Thymus (tissue), 11 donors: ENCODE data around the gene CKB. TPM values are rescaled to one million over a fixed set of nuclear protein-coding genes. Genes with fewer than 3 reads are reported as not detected.
A peak's percentile ranks its signal among the peaks of the same experiment; 100 is the strongest.
"Not testable (repeated sequence)": the region's sequence is repeated elsewhere in the genome, so short reads cannot be mapped to it uniquely, and the experiment has no call there.

Experiments used
- DNase-seq, 9 donors: peaks; one replicate each; pipeline ENCODE4 v3.0.0-alpha.2; 2013; ENCODE audit warnings: low spot score in 9 of 9, low read depth in 6 of 9, missing footprints in 1 of 9
- H3K27ac ChIP-seq, 2 donors: one replicate each; pipeline ENCODE4 v1.5.1; 2013; ENCODE audit warnings: control low read depth in 1 of 2, low read depth in 1 of 2, low read length in 1 of 2, mild to moderate bottlenecking in 1 of 2, moderate library complexity in 1 of 2
- H3K27me3 ChIP-seq, 2 donors: one replicate each; pipeline ENCODE4 v1.5.1; 2013; ENCODE audit warnings: low read length in 1 of 2; ENCODE audit not compliant: control insufficient read depth in 2 of 2, insufficient read depth in 1 of 2
- H3K36me3 ChIP-seq, 2 donors: one replicate each; pipeline ENCODE4 v1.5.1; 2013; ENCODE audit warnings: low read length in 1 of 2, mild to moderate bottlenecking in 1 of 2, moderate library complexity in 1 of 2; ENCODE audit not compliant: control insufficient read depth in 2 of 2, insufficient read depth in 2 of 2
- H3K4me1 ChIP-seq, 2 donors: one replicate each; pipeline ENCODE4 v1.5.1; 2013; ENCODE audit warnings: low read length in 2 of 2; ENCODE audit not compliant: control insufficient read depth in 2 of 2, insufficient read depth in 2 of 2
- H3K4me3 ChIP-seq, 2 donors: one replicate each; pipeline ENCODE4 v1.5.1; 2013; ENCODE audit warnings: low read length in 2 of 2, control low read depth in 1 of 2, mild to moderate bottlenecking in 1 of 2
- H3K9me3 ChIP-seq, 2 donors: one replicate each; pipeline ENCODE4 v1.5.1; 2013; ENCODE audit warnings: low read length in 1 of 2, mild to moderate bottlenecking in 1 of 2; ENCODE audit not compliant: control insufficient read depth in 2 of 2, insufficient read depth in 1 of 2
- whole genome bisulfite sequencing: extraction: QIAGEN DNeasy Blood & Tissue Kit; methylation state at CpG from one replicate; pipeline ENCODE4 v1.1.7; 2013; 5-methylcytosine and 5-hydroxymethylcytosine counted together
- polyA plus RNA-seq: library from polyadenylated mRNA; stranded (reverse); fragments of 200-250 nt; gene quantifications from one replicate; pipeline ENCODE4 v1.2.3, GENCODE V29; 2013
- total RNA-seq: library from RNA; stranded (reverse); fragments of 120-200 nt; gene quantifications from one replicate; pipeline ENCODE4 v1.2.4, GENCODE V29; 2013
- donor health status: healthy.

CKB gene
- total and polyA plus RNA-seq, 2 donors: 8.6 to 37.9 TPM

- Histone ChIP-seq H3K4me3 (peak overlapping the region; percentile 71 to 77), H3K27me3 (peaks cover 2 to 24% of the 10 kb centered on the region in 2 donors), H3K27ac (no peak overlapping the region), H3K4me1 (peaks cover 6 to 25% of the 10 kb centered on the region in 2 donors), H3K36me3 (peaks cover 3 to 12% of the 10 kb centered on the region in 2 donors), H3K9me3 (no peaks in the 10 kb centered on the region)
- no peak for DNase-seq
- 58% methylated on average over 42 of the region's 42 CpGs for WGBS
Measured at GRCh38 chr14:103529383-103530365, 7.0 kb upstream of the CKB start.

DNA sequence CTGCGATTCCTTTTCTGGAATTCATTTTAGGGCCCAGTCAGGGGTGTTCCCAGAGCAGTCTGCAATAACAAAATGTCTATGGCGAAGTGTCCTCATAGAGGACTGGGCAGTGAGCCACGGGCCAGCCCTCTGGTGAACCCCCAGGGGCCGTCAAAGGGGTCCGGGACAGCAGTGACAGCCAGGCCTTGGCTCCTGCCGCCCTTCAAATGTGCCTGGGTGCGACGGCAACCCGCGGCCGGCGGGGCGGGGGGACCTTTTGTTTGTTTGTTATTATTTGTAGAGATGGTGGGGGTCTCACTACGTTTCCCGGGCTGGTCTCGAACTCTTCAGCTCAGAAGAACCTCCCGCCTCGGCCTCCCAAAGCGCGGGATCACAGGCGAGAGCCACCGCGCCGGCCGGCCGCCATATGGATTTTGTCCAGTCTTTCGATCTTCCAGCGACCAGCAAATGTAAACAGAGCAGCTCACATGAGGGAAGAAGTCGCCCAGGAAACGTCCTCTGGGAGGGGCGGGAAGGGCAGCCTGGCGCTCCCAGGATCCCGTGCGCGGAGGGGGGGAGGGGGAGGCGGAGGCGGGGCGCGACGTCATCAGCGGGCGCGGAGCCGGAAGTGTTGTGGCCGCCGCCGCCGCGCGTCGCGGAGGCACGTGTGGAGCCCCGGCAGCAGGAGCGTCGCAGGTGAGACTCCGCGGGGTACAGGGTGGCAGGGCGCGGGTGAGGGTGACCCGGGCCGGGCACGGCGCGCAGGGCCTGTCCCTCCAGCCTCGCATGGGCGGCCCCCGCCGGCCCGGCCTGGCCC lies 6.2 kb upstream of the CKB start, which contains the start of gene TRMT61A:
Gene TRMT61A (plus strand): TSS at position 610 of the 796 bp plus-strand sequence. CDS start 783 bp downstream, outside the sequence.
- H3K27me3 ChIP-seq: peaks cover 8 to 33% of the 10 kb centered on the region in 2 donors
- H3K4me3 ChIP-seq: peak within 1 kb of the TSS; percentile 71 to 77
- peak within 1 kb of the TSS; percentile 64 to 76 for H3K27ac ChIP-seq
- 6% methylated on average over 69 of the region's 70 CpGs for WGBS
- H3K4me1 ChIP-seq: peaks cover 6 to 25% of the 10 kb centered on the region in 2 donors
- H3K36me3 ChIP-seq: peaks cover 3 to 9% of the 10 kb centered on the region in 2 donors
- DNase-seq: peak; percentile 37 to 84 (median 63)
- peaks cover 0 to 3% of the 10 kb centered on the region in 2 donors for H3K9me3 ChIP-seq

GRCh38 chr14:103528146-103528586 lies 5.5 kb upstream of the CKB start:
- Histone ChIP-seq H3K4me1 (peaks cover 6 to 25% of the 10 kb centered on the region in 2 donors), H3K36me3 (peaks cover 3 to 4% of the 10 kb centered on the region in 2 donors), H3K4me3 (peak overlapping the region; percentile 71 to 77), H3K9me3 (peaks cover 1 to 3% of the 10 kb centered on the region in 2 donors), H3K27me3 (peaks cover 14 to 39% of the 10 kb centered on the region in 2 donors), H3K27ac (no peak overlapping the region)
- WGBS: 82% methylated on average over 10 of the region's 10 CpGs
- DNase-seq: no peak

GRCh38 chr14:103527408-103528145 lies 4.9 kb upstream of the CKB start:
- no peak overlapping the region for H3K27ac ChIP-seq
- peaks cover 0 to 3% of the 10 kb centered on the region in 2 donors for H3K36me3 ChIP-seq
- H3K4me1 ChIP-seq: peaks cover 6 to 25% of the 10 kb centered on the region in 2 donors
- peaks cover 20 to 45% of the 10 kb centered on the region in 2 donors for H3K27me3 ChIP-seq
- H3K9me3 ChIP-seq: peaks cover 1 to 3% of the 10 kb centered on the region in 2 donors
- no peak overlapping the region for H3K4me3 ChIP-seq
- 92% methylated on average over 14 of the region's 14 CpGs for WGBS
- DNase-seq: no peak

- no peak for DNase-seq
- WGBS: 98% methylated on average over 1 of the region's 1 CpG
- H3K27ac ChIP-seq: no peak overlapping the region
- no peaks in the 10 kb centered on the region for H3K36me3 ChIP-seq
- H3K4me1 ChIP-seq: peaks cover 12 to 28% of the 10 kb centered on the region in 2 donors
- H3K27me3 ChIP-seq: peaks cover 27 to 50% of the 10 kb centered on the region in 2 donors
- no peak overlapping the region for H3K4me3 ChIP-seq
- H3K9me3 ChIP-seq: peaks cover 1 to 3% of the 10 kb centered on the region in 2 donors
Measured at GRCh38 chr14:103526914-103527248, 4.3 kb upstream of the CKB start.

DNA sequence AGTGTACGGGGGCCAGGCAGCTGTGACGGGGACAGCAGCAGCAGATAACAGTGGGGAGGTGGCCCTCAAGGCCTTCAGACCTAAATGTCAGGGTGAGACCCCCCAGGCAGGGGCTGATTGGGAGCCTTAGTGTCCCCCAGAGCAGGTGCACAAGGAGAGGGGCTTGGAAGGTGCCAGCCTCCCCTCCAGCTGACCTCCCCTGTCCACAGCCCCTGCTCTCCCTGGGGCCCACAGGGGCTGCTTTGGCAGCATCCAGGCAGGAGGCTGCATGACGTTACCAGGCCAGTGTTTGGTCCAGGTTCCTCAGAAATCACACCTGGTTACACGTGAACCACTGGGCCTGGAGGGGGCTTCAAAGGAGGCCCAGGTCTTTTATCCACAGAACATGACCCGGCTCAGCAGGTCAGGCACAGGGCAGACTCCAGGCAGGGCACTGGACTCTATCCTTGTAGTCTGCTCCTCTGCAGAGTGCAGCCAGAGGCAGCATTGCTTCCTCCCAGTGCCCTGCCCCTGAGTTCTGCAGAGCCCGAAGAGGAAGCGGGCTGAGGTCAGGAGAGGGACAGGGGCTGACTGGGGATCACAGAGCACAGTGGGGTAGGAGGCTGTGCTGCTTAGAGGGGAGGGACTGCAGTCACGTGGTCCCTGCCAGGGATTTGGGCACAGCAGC lies 3.8 kb upstream of the CKB start:
- Histone ChIP-seq H3K27ac (no peak overlapping the region), H3K9me3 (peaks cover 1 to 3% of the 10 kb centered on the region in 2 donors), H3K27me3 (peaks cover 32 to 55% of the 10 kb centered on the region in 2 donors), H3K4me1 (peaks cover 17 to 28% of the 10 kb centered on the region in 2 donors), H3K4me3 (no peak overlapping the region), H3K36me3 (no peaks in the 10 kb centered on the region)
- no peak for DNase-seq
- WGBS: 80% methylated on average over 8 of the region's 8 CpGs

DNA sequence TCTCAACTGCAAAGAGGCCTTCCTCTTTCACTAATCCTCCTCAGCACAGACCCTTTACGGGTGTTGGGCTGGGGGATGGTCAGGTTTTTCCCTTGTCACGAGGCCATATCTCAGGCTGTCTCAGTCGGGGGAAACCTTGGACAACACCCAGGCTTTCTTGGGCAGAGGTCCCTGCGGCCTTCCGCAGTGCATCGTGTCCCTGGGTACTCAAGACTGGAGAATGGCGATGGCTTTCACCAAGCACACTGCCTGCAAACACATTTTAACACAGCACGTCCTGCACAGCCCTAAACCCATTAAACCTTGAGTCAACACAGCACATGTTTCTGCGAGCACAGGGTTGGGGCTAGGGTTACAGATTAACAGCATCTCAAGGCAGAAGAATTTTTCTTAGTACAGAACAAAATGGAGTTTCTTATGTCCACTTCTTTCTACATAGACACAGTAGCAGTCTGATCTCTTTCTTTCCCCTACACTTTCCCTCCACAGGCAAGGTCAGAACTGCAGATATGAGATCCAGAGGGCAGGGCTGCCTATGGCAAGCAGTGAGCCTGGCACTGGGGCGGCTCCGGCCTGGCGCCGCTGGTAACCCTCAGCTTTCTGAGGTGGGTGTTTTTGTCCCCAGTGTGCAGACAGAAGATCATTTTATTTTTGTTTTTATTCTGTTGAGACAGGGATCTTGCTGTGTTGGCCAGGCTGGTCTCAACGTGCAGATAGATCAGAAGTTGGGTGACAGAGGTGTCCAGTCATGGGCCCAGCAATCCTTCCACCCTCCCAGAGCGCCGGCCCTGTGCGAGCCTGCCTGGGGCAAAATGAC lies 3.0 kb upstream of the CKB start:
- WGBS: 89% methylated on average over 17 of the region's 17 CpGs
- DNase-seq: not testable (repeated sequence)

More for the DNA sequence above, 3.0 kb upstream of the CKB start:
- peaks cover 17 to 34% of the 10 kb centered on the region in 2 donors for H3K4me1 ChIP-seq
- H3K36me3 ChIP-seq, H3K9me3 ChIP-seq, H3K4me3 ChIP-seq, H3K27ac ChIP-seq: not testable (repeated sequence)
- H3K27me3 ChIP-seq: peaks cover 38 to 62% of the 10 kb centered on the region in 2 donors
